HL-60/S4 treated with phorbol 12-myristate 13-acetate at 8.2 ng/mL for 4 days and 3 days (cell line): ENCODE data around the gene AHI1.

ENCODE experiments used
- in situ Hi-C: fragments of 300-500 bp; cut with MboI; formaldehyde crosslinking; loops from 2 replicates; pipeline ENCODE4 v1.15.0; 2022; ENCODE audit warnings: low sequenced_read_pairs

AHI1 gene

GRCh38 chr6:135497412-135498184, at the start of gene AHI1:
TSS of gene AHI1 (minus strand) at chr6:135497740. CDS start at chr6:135492237, 5,503 bp downstream.
- in situ Hi-C loops: no loop called here

DNA sequence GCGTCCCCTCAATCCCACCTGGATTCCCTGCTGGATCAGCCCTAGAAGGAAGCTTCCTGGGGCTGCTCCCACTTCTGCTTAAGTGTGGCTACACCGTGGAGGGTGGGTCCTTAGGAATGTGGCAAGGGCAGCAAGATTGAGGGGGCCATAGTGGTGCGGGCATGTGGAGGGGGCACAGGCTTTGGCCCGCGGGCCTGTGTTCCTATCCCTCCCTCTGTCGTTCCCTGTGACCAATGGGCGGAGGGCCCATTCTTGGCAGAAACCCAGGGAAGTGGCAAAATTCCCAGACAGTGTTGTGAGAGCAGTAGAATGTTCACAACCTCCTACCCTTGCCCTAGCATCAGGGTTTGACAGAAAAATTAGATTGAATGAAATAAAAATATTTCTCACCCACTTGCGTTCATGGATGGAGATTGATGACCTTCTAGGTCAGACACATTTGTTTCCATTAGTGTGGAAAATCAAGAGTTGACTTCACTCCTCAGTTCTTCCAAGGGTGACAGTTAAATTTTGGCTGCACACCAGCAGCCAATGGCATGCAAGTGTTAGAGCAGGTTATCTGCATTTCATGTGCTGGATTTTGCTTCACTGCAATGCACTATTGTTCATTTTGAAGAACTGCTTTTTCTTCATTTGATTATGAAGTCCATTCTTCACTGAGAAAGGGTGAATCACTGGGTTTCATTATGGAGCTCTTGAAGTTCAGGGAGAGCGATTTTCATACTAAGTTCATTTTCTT, 49.3 kb upstream of the AHI1 start:
- in situ Hi-C loops: no loop called here

DNA sequence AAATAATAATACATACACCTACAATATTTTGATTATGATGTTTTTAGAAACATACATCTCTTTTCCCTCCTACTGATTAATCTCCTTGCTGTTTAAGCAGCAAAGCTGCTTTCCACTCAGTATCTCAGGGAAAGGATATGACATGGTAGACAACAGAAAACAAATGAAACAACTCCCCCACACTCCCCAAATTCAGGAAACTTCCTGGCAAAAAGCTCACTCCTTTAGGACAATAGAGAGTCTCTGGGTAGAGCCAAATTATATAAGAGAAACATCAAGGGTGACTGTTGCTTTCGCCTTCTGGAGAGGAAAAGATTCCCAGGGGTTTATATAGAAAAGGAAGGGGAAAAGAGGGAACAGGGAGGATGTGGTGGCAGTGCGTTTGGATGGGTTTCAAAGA, 48.7 kb upstream of the AHI1 start:
- in situ Hi-C loops: no loop called here

GRCh38 chr6:135540207-135540840, 42.8 kb upstream of the AHI1 start:
- in situ Hi-C loops: no loop called here

GRCh38 chr6:135537741-135538301, 40.3 kb upstream of the AHI1 start:
- in situ Hi-C loops: no loop called here

DNA sequence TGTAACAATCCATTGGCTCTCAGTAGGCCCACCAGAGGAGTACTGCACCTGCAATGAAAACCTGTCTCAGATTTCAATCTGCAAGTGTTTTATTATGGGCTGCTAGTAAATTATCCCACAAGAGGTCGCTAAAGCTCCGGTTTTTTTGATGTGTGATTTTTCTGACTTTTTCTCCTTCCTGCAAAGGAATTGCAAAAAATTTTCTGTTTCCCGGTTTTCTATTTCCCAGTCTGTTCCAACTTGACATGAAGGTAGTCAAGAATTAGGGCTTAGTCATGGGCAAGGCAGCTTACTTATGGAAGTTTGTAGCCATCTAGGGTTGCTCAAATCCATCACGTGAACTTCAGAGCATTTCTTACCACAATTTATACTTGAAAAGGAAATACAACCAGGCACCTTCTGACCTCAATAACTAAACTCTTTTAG, 38.5 kb upstream of the AHI1 start:
- in situ Hi-C loops: no loop called here

DNA sequence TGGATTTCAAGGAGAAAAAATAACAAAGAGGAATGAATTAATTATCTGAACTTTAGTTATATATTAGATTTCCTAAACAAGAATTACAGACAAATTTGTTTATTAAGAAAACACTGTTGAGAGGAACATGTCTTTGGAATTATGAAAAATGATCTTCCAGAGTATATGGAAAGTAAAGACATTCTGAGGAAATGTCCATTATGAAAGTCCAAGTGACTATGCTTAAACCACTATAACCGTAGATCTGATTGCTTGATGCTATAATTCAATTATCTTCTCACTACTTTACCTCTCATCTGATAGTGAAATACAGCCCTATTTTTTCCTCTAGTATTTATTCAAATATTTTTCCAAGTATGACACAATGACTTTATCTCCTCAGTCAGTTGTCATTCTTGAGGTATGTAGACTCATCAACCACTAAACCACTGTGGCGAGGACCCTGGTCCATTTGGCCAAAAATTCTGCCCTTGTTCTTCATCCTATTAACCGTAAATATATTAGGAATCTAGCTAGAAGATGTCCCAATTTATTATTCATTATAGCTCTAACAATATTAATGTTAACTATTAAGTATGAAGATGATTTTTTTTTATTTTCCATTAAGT, 37.3 kb upstream of the AHI1 start:
- in situ Hi-C loops: no loop called here

- in situ Hi-C loops: no loop called here
Observed at GRCh38 chr6:135532559-135532958, 35.0 kb upstream of the AHI1 start.

- in situ Hi-C loops: no loop called here
Observed at GRCh38 chr6:135531954-135532490, 34.5 kb upstream of the AHI1 start.

GRCh38 chr6:135530113-135530512, 32.6 kb upstream of the AHI1 start:
- in situ Hi-C loops: no loop called here

DNA sequence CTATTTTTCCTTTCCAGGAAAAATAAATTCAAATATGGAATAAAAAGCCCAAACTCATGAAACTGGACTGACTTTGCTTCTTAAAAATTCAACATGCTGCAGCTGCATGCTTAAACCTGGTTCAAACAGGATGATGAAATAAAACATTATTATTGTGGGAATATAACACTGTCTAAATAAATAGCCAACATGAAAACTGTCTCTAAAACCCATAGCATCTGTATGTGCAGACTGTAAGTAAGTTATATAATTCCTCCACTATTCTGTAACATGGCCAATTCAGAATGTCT, 30.4 kb upstream of the AHI1 start:
- in situ Hi-C loops: no loop called here

DNA sequence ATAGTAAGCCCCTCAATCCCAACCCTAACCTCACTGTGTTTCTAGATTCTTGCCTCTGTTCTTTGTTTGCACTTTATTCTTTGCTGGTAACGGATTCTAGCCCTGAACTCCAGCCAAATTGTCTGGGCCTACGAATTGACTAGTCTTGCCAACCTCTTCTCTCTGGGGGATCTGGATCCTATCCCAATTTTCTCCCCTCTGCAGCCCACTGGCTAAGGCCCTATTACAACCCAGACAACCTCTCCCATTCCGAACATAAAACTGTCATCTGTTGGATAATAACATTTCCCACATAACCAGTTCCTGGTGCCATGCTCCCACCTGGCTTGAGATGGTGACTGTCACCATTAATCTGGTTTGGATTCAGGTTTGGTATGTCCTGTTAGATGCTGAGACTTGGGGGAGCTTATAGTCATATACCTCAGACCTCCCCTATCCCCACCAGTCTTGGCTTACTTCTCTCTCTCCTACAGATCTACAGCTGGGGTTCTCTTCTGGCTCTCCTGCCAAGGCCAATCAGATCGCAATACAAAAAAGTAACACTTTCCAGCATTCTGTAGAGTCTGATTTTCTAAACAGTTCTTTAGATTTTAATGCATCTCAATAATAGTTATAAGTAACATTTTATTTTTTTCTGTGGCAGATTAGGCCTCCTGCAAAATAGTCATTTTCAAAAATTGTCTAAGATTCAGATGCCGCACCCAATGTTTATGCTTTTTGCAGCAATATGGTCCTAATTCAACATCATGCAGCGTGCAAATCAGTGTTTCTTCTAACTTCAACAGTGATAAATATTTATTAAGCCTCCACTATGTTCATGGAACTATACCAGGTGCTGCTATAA, 29.8 kb upstream of the AHI1 start:
- in situ Hi-C loops: no loop called here

DNA sequence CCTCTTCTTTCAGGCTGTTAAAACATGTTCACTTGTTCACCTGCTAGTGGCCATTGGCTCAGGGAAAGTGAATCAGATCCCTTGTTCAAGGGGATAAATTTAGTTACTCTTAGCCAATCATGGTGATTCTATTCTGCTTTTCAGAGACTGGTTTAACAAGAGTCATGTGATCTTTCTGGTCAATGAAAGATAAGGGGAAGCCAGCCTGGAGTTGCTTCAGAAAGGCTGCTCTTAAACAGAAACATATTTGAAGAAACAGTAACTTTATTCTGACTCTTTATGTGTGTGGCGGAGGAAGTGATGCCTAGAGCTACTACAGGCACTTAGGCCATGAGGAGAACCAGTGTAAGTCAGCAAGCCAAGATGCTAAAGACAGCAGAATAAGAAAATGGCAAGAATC, 28.1 kb upstream of the AHI1 start:
- in situ Hi-C loops: no loop called here

GRCh38 chr6:135522965-135523692, 25.6 kb upstream of the AHI1 start:
- in situ Hi-C loops: no loop called here

DNA sequence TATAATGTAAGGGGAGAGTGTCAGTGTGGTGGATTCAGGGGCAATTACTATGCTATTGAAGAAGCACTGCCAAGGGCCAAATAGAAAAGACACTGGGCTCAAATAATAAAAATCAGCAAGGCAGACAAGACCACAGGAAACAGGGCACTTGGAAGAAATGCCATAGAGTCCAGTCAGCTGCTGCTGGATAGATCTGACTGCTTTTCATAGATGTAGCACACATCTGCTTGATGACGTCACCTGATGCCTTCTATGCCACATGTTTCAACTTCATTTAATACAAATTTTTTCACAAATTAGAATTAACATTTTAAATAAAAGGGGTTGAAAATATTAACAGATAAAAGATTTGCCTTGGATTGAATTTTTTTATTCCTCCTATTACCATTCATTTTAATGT, 23.9 kb upstream of the AHI1 start:
- in situ Hi-C loops: no loop called here

DNA sequence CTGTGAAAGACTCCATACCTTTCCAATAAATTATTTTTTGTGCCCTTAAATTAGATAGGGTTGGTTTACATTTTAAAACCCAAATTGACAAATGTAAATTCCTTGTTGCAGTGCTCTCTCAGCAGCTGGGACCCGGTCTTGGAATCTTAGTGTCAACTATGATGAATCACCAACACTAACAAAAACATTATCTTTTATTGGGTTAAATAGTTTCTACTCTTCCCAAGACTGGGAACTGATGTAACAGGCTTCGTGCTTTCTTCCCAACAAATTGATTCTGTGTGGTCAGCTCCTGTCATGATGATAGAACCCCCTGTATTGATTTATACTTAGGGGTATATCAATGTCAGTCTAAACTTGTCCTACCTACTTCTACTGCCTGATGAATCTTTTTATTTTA, 23.2 kb upstream of the AHI1 start:
- in situ Hi-C loops: no loop called here

- in situ Hi-C loops: no loop called here
Observed at GRCh38 chr6:135519348-135519747, 21.8 kb upstream of the AHI1 start.

GRCh38 chr6:135517527-135517926, 20.0 kb upstream of the AHI1 start:
- in situ Hi-C loops: no loop called here

GRCh38 chr6:135514706-135515105, 17.2 kb upstream of the AHI1 start:
- in situ Hi-C loops: no loop called here
